ENCODE results near the gene TM4SF1. TPM values are rescaled to one million over a fixed set of nuclear protein-coding genes. Genes with fewer than 3 reads are reported as not detected.

The TM4SF1 gene
- total RNA-seq, 1 donor from 2014 or later = 23.2 TPM

DNA sequence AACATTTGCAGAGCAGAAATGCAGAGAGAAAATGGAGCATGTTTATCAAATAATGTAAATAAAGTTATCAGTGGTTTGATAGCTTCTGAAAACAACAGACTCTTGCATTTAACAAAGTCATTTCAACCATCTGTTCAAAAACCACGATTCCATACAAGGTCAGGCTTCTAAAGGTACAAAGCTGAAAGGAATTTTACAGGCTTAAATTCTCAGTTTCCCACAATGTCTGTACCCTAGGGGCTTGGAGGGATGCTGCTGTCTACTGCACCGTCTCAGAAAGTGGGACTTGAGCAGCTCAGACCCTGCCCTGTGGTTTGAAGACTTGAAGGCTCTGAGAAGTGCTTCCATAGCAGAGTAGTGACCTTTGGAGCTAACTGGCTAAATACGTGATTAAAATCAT, 30.4 kb upstream of the TM4SF1 start:
- H3K36me3 ChIP-seq (ENCODE audit: control insufficient read depth, insufficient read depth, low read length) = no peaks in the 10 kb centered on the region
- TF ChIP-seq, protein P1, sequence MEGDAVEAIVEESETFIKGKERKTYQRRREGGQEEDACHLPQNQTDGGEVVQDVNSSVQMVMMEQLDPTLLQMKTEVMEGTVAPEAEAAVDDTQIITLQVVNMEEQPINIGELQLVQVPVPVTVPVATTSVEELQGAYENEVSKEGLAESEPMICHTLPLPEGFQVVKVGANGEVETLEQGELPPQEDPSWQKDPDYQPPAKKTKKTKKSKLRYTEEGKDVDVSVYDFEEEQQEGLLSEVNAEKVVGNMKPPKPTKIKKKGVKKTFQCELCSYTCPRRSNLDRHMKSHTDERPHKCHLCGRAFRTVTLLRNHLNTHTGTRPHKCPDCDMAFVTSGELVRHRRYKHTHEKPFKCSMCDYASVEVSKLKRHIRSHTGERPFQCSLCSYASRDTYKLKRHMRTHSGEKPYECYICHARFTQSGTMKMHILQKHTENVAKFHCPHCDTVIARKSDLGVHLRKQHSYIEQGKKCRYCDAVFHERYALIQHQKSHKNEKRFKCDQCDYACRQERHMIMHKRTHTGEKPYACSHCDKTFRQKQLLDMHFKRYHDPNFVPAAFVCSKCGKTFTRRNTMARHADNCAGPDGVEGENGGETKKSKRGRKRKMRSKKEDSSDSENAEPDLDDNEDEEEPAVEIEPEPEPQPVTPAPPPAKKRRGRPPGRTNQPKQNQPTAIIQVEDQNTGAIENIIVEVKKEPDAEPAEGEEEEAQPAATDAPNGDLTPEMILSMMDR (IDR thresholded peaks at IDR 0.05; ENCODE audit: insufficient read depth, low read length, severe bottlenecking) = no peak
- DNase-seq (ENCODE audit: low read depth) = no peak
- no peak overlapping the region for H3K4me3 ChIP-seq (ENCODE audit: low read depth, low read length)
- FAIRE-seq = no peak
- no peaks in the 10 kb centered on the region for H3K27me3 ChIP-seq (ENCODE audit: control insufficient read depth, insufficient read depth, low read length)

DNA sequence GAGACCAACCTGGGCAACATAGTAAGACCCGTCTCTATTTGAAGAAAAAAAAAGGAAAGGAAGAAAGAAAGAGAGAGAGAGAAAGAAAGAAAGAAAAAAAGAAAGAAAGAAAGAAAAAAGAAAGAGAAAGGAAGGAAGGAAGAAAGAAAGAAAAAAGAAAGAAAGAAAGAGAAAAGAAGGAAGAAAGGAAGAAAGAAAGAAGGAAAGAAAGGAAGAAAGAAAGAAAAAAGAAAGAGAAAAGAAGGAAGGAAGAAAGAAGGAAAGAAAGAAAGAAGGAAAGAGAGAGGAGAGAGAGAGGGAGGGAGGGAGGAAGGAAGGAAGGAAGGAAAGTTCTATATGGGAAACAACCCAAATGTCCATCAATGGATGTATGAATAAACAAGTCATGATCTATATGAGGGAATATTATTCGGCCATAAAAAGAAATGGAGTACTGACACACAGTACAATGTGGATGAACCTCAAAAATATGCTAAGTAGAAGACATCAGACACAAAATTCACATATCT, 28.8 kb upstream of the TM4SF1 start:
- no peak for DNase-seq (ENCODE audit: low read depth)
- Histone ChIP-seq H3K4me3 (ENCODE audit: low read depth, low read length) (no peak overlapping the region), H3K36me3 (ENCODE audit: control insufficient read depth, insufficient read depth, low read length) (no peaks in the 10 kb centered on the region), H3K27me3 (ENCODE audit: control insufficient read depth, insufficient read depth, low read length) (no peaks in the 10 kb centered on the region)
- TF ChIP-seq, protein P1 (IDR thresholded peaks at IDR 0.05; ENCODE audit: insufficient read depth, low read length, severe bottlenecking) = no peak
- FAIRE-seq = no peak

DNA sequence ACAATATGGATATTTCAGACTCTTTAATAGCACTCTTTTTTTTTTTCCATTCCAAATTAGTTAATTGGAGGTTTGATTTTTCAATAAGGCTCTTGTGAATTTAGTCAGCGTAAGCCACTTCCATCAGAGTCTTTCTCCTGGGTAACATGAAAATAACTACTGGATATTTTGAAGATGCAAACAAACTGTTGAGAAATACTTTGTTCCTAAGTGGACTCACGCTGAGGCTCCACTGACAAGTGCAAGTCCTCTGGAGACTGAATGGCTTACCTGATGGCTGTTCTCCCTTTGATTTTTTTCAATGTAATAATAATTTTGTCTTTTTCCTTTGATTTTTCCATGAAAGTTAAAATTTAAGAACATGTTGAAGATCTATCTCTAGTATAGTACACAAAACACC, 26.0 kb upstream of the TM4SF1 start:
- H3K4me3 ChIP-seq (ENCODE audit: low read depth, low read length) = no peak overlapping the region
- no peaks in the 10 kb centered on the region for H3K36me3 ChIP-seq (ENCODE audit: control insufficient read depth, insufficient read depth, low read length)
- DNase-seq (ENCODE audit: low read depth) = no peak
- FAIRE-seq = no peak
- TF ChIP-seq, protein P1 (IDR thresholded peaks at IDR 0.05; ENCODE audit: insufficient read depth, low read length, severe bottlenecking) = no peak
- H3K27me3 ChIP-seq (ENCODE audit: control insufficient read depth, insufficient read depth, low read length) = no peaks in the 10 kb centered on the region

DNA sequence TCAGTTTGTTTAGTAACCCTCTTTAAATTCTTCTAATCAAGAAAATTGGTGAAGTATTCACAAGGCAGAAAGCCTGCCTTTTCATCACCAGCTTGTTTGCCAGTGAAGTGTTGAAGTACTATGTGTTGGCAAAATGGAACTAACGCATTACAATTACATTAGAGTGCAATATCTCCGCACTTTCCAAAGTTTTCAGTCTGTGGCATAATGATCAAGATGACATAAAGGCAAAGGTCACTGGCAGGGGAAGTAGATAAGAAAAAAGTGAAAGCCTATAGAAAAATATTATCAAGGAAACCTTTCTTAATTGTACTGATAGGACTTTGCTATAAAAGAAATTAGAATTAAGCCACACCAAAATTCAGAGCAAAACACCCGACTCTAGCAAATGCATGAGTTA, 25.0 kb upstream of the TM4SF1 start:
- no peak for FAIRE-seq
- TF ChIP-seq, protein P1 (IDR thresholded peaks at IDR 0.05; ENCODE audit: insufficient read depth, low read length, severe bottlenecking) = no peak

DNA sequence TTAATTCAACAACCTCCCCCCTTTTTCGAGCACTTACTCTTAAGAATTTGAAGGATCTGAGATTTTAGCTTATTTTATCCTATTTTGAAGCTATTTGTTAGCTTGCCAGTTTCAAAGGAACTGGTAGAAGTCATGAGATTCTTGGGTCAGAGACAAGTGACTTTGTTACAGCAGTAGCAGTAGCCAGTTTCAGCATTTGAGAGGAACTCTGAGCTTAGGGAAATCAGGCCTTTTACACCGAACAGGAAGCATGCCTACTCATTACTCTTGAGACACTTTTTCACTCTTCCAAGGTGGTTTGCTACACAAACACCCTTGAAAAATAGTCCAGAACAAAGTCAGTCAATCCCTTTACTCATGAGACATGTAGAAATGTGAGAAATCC, 24.5 kb upstream of the TM4SF1 start:
- no peaks in the 10 kb centered on the region for H3K36me3 ChIP-seq (ENCODE audit: control insufficient read depth, insufficient read depth, low read length)
- no peak overlapping the region for H3K4me3 ChIP-seq (ENCODE audit: low read depth, low read length)
- H3K27me3 ChIP-seq (ENCODE audit: control insufficient read depth, insufficient read depth, low read length) = no peaks in the 10 kb centered on the region
- peak; percentile 51 for DNase-seq (ENCODE audit: low read depth)
- TF ChIP-seq, protein P1 (IDR thresholded peaks at IDR 0.05; ENCODE audit: insufficient read depth, low read length, severe bottlenecking) = no peak
- no peak for FAIRE-seq

More for the DNA sequence above, 25.0 kb upstream of the TM4SF1 start:
- DNase-seq (ENCODE audit: low read depth) = no peak
- Histone ChIP-seq H3K27me3 (ENCODE audit: control insufficient read depth, insufficient read depth, low read length) (no peaks in the 10 kb centered on the region), H3K36me3 (ENCODE audit: control insufficient read depth, insufficient read depth, low read length) (no peaks in the 10 kb centered on the region), H3K4me3 (ENCODE audit: low read depth, low read length) (no peak overlapping the region)

DNA sequence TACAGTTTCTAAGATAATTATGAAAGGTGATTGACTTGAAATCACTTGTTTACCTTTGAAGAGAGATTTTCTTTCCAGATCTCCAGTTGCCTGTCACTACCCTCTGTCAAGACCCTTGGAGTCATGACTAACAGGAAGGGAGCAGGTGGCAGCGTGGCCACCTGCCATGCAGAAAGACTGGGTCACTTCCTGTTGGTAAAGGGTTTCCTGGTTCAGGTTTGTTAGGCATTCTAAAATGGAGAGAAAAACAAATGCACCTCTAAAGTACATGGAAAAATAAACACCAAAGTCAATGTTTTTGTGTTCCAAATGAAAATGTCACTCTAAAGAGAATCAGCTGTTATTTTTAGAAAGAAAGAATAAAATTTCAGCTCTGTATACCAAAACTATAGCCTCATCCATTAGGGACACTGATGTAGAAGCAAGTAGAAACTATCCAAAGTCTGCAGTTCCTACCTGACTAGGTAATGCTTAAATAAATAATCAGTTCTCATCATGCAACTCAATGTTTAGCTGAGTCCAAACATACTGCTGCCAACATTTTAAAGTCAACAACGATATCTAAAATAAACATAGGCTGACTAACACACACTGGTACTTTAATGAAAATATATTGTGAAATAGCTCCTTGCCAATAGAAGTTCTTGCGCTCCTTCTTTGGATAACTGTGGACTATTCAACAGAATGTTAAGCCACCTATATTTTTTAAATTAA, 23.9 kb upstream of the TM4SF1 start:
- Histone ChIP-seq H3K27me3 (ENCODE audit: control insufficient read depth, insufficient read depth, low read length) (no peaks in the 10 kb centered on the region), H3K36me3 (ENCODE audit: control insufficient read depth, insufficient read depth, low read length) (no peaks in the 10 kb centered on the region), H3K4me3 (ENCODE audit: low read depth, low read length) (no peak overlapping the region)
- FAIRE-seq (no peak), DNase-seq (ENCODE audit: low read depth) (peak; percentile 96)
- TF ChIP-seq, protein P1 (IDR thresholded peaks at IDR 0.05; ENCODE audit: insufficient read depth, low read length, severe bottlenecking) = no peak

Measured in bronchial epithelial cell (primary cell).